Raji (cell line): ENCODE results near the gene OVCA2.

ENCODE experiments used
- POLR2A ChIP-seq: IDR thresholded peaks from 2 replicates; pipeline ENCODE4 v1.6.1; 2011; ENCODE audit warnings: low read depth, low read length, control low read depth; ENCODE audit not compliant: insufficient read depth

The OVCA2 gene

GRCh38 chr17:2042390-2042847, 597 bp downstream of the OVCA2 start:
- TF ChIP-seq POLR2A, result no peak

- TF ChIP-seq POLR2A, result no peak
These were observed 1.1 kb downstream of the OVCA2 start for GRCh38 chr17:2042933-2043332.

- no peak for TF ChIP-seq POLR2A
These were observed 2.0 kb downstream of the OVCA2 start for GRCh38 chr17:2043785-2044184.

GRCh38 chr17:2044263-2044894, 2.6 kb downstream of the OVCA2 start:
- TF ChIP-seq POLR2A, result no peak

GRCh38 chr17:2047590-2047989, 5.8 kb downstream of the OVCA2 start:
- TF ChIP-seq POLR2A, result no peak

GRCh38 chr17:2048805-2049204, 7.0 kb downstream of the OVCA2 start:
- TF ChIP-seq POLR2A, result no peak

- TF ChIP-seq POLR2A, result no peak
These were observed 7.8 kb downstream of the OVCA2 start for GRCh38 chr17:2049333-2050299.

GRCh38 chr17:2050300-2051060, 8.7 kb downstream of the OVCA2 start:
- TF ChIP-seq POLR2A, result no peak

GRCh38 chr17:2051061-2051932, 9.5 kb downstream of the OVCA2 start:
- no peak for TF ChIP-seq POLR2A

GRCh38 chr17:2051933-2052559, 10.2 kb downstream of the OVCA2 start:
- TF ChIP-seq POLR2A, result no peak

GRCh38 chr17:2053380-2054261, 11.8 kb downstream of the OVCA2 start:
- TF ChIP-seq POLR2A, result no peak

- no peak for TF ChIP-seq POLR2A
These were observed 12.4 kb downstream of the OVCA2 start for GRCh38 chr17:2054262-2054511.

GRCh38 chr17:2054512-2055291, 12.9 kb downstream of the OVCA2 start, which contains the start of gene HIC1:
Gene HIC1 (plus strand): TSS chr17:2055103. CDS start chr17:2056691, 1,588 bp downstream.
- TF ChIP-seq POLR2A, result peak; percentile 42; the same call in 1 of the 2 replicates
